Putamen (tissue), 1 donor: ENCODE data around the gene AOX1.
A peak's percentile ranks its signal among the peaks of the same experiment; 100 is the strongest.
"Not testable (repeated sequence)": the region's sequence is repeated elsewhere in the genome, so short reads cannot be mapped to it uniquely, and the experiment has no call there.

Experiments used
- DNase-seq: peaks from one replicate; pipeline ENCODE4 v3.0.0-alpha.2; 2016; ENCODE audit warnings: low spot score

The AOX1 gene

DNA sequence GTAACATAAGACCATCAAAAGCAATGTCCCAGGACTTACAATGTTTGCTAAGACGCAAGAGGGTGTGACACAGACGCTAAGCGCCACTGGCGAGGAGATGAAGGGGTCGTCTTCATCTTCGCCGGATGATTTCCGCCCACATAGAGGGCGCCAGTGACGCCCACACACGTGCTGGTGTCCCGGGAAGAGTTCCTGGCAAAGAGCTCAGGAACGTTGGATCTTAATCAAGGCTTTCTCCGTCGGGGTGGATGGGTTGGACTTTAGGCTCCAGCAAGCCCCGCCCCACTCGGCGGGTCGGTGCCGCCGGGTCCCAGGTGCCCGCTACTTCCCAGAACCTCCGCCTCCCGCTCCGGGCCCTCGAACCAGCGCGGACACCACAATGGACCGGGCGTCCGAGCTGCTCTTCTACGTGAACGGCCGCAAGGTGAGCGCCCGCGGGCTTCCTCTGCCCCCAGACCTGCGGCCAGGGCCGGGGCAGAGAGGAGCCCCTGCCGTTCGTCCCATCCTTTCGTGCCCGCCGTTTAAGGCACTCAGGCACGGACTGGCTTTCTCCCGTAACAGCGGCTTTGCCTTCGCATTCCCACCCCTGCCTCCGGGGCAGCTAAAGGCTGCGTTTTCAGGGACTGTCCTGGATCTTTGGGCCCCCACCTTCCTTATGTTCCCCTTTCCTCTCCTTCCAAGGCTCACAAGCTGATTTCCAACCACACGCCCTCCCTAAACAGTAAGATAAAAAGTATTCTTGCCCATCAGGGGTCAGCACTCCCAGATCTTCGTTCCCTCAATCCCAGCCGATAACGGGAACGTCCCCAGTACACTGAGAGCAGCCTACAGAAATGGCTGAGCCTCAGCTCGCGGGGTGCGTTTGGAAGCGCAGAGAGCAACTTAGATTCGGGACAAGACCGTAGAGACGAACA is at the start of gene AOX1:
Gene AOX1, plus strand, starts transcription at position 285 of the 914 bp plus-strand sequence. Its CDS starts 95 bp downstream, at position 380.
- peak; percentile 7 for DNase-seq

DNA sequence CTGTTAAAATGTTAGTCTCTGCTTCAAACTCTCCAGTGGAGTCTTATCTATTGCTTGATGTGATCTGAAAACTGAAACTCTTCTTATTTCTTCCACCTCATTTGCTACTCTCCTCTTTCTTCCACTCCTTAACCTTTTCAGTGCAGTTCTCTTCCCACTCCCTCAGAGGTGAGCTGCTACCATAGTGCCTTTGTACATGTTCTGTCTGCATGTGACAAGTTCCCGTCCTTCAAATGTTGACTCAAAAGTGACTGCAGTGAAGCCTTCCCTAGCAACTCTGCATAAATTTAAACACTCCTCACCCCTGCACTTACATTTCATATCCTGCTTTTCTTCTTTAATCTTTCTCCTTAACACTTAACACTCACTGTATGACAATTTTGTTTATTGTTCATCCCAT is 47.7 kb upstream of the AOX1 start:
- DNase-seq: no peak

DNA sequence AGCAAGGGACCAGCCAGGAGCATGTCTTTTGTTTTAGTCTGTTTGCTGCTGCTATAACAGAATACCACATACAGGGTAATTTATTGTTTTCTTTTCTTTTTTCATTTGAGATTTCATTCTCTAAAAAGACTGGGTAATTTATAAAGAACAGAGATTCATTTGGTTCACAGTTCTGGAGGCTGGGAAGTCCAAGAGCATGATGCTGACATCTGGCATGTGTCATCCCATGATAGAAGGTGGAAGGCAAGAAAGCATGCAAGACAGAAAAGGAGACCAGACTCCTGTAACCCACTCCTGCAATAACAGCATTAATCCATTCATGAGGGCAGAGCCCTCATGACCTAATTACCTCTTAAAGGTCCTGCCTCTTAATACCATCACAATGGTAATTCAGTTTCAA is 45.0 kb upstream of the AOX1 start:
- no peak for DNase-seq

DNA sequence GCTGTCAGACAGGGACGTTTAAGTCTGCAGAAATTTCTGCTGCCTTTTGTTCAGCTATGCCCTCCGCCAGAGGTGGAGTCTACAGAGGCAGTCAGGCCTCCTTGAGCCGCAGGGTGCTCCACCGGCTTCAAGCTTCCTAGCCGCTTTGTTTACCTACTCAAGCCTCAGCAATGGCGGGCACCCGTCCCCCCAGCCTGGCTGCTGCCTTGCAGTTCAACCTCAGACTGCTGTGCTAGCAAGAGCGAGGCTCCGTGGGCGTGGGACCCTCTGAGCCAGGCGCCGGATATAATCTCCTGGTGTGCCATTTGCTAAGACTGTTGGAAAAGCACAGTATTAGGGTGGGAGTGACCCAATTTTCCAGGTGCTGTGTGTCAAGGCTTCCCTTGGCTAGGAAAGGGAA is 19.2 kb upstream of the AOX1 start:
- not testable (repeated sequence) for DNase-seq

GRCh38 chr2:200567932-200568331 is 17.9 kb upstream of the AOX1 start:
- no peak for DNase-seq

DNA sequence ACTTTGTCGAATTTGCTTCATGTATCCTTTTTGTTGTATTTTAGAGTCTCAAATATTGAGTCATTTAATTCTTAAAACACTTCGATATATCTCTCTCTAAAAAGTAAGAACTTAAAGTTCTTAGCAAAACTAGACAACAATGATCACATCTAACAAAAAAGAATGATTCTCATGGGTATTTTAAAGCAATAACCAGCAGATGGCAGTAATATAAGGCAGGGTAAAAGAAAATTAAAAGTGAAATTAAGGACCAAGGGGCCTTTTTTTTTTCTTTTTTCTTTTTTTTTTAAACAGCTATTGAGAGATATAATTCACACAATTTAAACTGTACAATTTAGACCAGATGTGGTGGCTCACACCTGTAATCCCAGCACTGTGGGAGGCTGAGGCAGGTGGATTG is 9.9 kb upstream of the AOX1 start:
- no peak for DNase-seq

GRCh38 chr2:200577027-200577426 is 8.8 kb upstream of the AOX1 start:
- no peak for DNase-seq

- DNase-seq: no peak
Observed at GRCh38 chr2:200578778-200579177, 7.0 kb upstream of the AOX1 start.

DNA sequence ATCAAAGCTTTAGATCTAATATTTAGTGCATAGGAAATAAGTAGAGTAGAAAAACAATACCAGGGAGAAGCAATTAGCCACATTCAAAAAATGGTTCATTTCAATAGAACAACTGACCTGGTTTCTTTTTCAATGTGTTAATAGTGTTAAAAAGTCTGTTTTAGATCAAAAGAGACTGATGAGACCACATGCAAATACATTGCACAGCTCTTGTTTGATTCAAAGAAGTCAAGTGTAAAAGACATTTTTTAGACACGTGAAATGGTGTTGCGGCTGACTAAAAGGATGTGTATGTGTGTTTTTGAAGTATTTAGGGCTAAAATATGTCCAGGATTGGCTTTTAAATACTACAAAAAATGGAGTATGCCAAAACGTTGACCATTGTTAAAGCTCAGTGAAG is 1.2 kb upstream of the AOX1 start:
- DNase-seq: no peak

GRCh38 chr2:200585340-200585729 is 479 bp upstream of the AOX1 start:
- peak; percentile 2 for DNase-seq

DNA sequence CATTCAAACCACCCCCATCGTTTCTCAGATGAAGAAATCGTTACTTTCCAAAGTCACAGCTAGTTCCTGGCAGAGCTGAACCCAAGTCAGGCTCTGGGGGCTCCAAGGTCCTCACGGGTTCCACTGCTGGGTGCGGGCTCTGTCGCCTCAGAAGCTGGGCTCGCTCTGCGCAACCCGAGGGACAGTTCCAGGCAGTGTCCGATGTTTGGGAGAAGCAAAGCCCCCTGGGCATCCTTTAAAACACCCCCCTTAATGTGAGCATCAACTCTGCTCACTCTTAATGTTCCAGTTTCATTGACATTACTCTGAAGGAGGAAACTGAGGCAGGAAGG is 796 bp downstream of the AOX1 start:
- no peak for DNase-seq

DNA sequence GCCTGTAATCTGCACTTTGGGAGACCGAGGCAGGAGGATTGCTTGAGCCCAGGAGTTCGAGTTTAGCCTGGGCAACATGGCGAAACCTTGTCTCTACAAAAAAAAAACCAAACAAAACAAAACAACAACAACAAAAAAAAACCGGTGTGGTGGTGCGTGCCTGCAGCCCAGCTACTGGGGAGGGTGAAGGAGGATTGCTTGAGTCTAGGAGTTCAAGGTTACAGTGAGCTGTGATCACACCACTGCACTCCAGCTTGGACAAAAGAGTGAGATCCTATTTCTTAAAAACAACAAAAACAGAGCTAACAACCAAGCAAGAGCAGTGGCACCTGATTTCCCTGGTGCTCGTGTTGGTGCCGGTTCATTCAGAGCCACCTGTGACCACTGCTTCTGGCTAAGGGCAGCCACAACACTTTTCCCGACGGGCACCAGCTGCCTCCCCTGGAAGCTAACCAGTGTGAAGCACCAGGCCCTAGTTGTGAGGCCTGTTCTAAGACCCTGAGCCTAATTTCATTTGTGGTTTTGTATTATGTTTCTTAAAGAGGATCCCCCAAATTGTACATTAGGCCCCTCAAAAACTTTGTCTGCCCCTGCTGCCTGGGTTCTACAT is 1.3 kb downstream of the AOX1 start:
- DNase-seq: no peak

DNA sequence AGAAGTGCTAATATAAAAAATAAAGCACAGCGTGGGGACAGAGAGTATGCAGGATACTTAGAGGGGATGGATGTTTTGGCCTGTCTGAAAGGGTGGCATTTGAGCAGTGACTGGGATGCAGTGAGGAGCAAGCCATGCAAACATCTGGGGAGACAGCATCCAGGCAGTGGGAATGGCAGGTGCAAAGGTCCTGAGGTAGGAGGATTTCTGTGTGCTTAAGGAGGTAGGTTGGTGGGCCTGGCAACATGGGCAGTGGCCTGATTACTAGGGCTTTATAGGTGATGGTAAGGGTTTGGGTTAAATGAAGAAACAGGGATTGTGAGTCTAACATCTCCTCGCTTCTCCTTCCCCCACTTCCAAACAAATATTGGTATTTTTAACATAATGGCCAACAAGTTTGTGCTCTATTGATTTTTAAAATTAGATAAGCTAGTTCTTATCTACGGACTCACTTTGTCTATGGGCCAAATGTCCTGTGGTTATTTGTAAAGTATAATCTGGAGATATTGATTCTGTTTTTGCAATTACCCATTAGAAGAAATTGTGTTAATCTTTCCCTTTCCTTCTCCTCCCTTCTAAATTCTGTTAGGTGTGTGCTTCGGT is 2.4 kb downstream of the AOX1 start:
- DNase-seq: no peak

- no peak for DNase-seq
Observed at GRCh38 chr2:200590090-200590489, 4.3 kb downstream of the AOX1 start.

GRCh38 chr2:200591308-200591707 is 5.5 kb downstream of the AOX1 start:
- DNase-seq: no peak

GRCh38 chr2:200592406-200593075 is 6.7 kb downstream of the AOX1 start:
- no peak for DNase-seq

DNA sequence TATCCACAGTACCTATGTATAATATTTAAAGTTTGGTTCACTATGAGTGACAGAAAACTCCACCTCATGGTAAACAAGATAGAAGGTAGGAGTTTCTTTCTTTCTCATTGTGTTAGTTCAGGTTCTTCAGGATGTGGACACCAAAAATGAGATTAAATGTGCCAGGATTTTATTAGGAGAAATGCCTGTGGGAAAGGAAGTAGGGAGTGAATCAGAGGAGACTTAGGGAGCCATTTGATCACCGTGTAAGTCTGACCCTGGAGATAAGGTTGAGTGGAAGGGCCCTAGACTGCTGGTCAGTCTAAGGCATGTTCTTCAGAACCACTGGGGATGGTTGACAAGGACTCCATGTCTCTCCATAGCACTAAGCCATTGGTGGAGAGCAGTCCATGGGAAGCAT is 8.1 kb downstream of the AOX1 start:
- DNase-seq: no peak

DNA sequence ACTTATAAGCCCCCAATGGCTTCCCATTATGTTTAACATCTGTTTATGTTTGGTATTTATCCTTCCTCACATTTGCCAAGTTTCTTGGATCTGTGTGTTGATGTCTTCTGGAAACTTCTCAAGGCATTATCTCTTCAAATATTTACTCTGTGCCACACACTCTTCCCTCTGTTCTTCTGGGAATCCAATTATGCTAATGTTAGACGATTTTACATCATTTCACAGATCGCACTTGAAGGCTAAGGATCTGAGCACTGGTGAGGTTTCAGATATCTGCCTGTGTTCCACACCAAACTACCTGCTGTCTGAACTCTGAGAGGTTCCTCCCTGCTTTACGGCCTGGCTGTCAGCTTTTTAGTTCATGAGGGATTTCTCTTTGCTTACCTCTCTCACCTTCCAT is 10.1 kb downstream of the AOX1 start:
- no peak for DNase-seq

DNA sequence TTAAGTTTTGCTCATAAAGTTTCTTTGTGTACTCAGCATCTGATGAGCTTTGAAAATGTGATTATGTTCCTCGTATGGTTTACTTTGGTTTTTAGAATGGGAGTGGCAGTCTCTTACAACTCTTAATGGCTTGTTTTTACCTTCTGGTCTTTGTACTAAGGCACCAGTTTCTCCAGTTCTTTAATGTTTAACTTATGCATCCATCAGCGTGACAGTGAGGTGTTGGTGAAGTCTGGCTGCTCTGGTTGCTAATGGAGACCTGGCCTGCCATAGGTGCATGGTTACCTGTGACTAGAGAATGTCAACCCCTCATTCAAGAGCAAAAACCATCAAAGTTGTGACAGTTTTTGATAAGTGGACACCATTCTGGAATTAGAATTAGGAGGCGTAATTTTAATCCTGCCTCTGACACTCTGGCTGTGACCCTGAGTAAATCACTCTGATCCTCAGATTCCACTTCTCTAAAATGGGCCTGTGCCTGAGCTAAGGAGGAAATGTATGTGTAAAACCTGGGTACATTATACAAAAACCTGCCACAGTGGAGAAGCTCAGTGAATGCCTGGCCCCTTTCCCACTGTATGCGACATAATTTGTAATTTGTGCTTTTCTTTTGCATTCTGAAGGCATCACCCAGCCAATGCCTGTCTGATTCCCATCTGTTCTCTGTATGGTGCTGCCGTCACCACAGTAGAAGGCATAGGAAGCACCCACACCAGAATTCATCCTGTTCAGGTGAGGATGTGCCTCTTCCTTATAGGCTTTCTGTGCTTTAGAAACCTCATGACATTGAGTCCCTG is 11.2 kb downstream of the AOX1 start:
- no peak for DNase-seq

- no peak for DNase-seq
Observed at GRCh38 chr2:200599206-200599605, 13.4 kb downstream of the AOX1 start.

- DNase-seq: no peak
Observed at GRCh38 chr2:200600549-200601225, 14.9 kb downstream of the AOX1 start.
